NCI-H1930 (cell line): ENCODE measurements around the gene FAM83G.
A peak's percentile ranks its signal among the peaks of the same experiment; 100 is the strongest.
"Not testable (repeated sequence)": the region's sequence is repeated elsewhere in the genome, so short reads cannot be mapped to it uniquely, and the experiment has no call there.

Experiments
- DNase-seq, 2 experiments: peaks; one replicate each; lab custom pipeline; 2025; lab: John Stamatoyannopoulos, UW

The FAM83G gene, protein sequence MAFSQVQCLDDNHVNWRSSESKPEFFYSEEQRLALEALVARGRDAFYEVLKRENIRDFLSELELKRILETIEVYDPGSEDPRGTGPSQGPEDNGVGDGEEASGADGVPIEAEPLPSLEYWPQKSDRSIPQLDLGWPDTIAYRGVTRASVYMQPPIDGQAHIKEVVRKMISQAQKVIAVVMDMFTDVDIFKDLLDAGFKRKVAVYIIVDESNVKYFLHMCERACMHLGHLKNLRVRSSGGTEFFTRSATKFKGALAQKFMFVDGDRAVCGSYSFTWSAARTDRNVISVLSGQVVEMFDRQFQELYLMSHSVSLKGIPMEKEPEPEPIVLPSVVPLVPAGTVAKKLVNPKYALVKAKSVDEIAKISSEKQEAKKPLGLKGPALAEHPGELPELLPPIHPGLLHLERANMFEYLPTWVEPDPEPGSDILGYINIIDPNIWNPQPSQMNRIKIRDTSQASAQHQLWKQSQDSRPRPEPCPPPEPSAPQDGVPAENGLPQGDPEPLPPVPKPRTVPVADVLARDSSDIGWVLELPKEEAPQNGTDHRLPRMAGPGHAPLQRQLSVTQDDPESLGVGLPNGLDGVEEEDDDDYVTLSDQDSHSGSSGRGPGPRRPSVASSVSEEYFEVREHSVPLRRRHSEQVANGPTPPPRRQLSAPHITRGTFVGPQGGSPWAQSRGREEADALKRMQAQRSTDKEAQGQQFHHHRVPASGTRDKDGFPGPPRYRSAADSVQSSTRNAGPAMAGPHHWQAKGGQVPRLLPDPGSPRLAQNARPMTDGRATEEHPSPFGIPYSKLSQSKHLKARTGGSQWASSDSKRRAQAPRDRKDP

DNA sequence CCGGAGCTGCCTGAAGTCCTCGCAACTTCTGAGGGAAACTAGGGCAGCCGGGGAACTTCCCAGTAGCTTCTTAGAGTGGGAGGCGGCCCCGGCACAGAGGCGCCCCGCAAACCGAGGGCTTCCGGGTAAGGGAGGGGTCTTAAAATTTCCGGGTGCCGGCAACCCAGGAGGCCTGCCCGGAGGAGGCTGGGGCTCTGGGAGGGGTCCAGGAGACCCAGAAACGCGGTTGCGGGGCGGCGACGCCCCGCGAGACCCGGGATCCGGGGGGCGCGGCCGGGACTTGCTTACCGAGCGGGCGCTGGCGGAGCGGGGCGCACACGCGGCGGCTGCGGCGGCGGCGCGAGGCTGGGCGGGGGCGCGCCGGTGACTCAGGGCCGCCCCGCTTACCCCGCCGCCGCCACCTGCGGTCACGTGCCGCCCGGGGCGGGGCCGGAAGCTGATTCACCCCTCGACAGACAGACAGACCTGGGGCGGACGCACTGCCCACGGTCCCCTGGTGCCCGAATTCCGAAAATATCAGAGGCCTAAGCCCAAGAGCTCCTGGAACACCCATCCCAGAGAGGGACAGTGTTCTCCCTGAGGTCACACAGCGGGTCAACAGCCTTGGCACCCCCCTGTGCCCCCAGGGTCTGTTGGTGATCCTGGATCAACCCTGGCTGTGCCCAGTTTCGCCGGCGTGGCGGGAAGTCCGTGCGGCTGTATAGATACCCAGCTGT lies at the start of gene FAM83G:
FAM83G (minus strand) TSS at position 344 of the 716 bp plus-strand sequence. CDS start 723 bp downstream, outside the sequence.
- peak in 1 of 2 experiments; percentile 37 for DNase-seq

DNA sequence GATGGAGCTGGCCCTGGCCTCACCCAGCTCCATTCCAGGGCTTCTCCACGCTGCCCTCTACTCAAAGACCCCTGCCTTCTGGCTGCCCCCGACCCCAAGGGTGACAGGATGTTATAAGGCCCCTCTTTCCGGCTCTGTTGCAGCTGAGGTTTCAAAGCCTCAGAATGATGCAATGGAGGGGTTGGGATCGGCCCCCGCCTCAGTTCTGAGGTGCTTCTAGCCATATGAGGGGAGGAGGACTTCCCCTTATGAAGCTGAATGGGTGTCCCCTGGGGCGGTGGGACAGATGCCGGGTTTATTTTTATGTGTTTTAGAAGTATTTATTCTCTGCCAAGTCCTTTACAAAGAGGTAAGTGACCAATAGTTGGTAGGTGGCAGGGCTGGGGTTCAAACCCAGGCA lies 44.3 kb upstream of the FAM83G start:
- not testable (repeated sequence) for DNase-seq

DNA sequence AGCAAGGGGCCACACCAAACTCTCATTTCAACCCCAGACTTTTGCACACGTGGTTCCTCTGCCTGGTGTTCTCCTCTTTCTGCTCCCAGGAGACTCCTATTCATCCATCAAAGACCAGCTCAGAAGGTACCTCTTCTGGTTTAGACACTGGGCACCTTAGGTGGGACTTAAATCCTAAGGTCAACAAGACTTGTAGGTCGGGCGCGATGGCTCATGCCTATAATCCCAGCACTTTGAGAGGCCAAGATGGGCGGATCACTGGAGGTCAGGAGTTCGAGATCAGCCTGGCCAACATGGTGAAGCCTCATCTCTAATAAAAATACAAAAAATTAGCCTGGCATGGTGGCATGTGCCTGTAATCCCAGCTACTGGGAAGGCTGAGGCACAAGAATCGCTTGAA lies 42.9 kb upstream of the FAM83G start:
- DNase-seq: not testable (repeated sequence)

DNA sequence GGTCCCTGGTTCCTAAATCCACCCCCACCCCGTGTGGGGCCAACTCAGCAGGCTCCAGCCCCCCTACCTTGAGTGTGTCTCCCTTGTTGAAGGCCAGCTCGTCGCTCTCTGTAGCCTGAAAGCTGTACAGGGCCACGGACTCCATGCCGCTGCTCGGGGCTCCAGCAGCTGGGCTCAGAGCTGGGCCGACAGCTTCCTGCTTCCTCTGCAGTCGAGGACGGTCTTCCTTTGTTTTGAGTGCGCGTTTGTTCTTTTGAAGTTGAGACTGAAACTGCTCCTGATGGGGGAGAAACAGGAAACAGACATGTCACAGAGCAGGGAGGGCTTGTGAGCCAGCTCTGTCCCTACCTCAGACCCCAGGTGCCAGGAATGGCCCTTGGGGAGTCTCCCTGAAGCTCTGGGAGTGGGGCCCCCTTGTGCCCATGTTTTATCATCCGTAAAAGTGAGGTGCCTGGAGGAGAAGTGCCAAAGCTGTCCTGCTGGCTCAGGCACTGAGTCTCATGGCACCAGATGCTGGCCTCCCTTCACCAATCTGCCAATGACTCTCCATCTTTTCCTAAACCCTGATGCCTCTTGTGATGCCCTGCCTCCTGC lies 42.3 kb upstream of the FAM83G start, which contains the start of gene GRAP:
GRAP (minus strand) TSS at position 176 of the 594 bp plus-strand sequence; CDS start at position 145, 31 bp downstream.
- not testable (repeated sequence) for DNase-seq

DNA sequence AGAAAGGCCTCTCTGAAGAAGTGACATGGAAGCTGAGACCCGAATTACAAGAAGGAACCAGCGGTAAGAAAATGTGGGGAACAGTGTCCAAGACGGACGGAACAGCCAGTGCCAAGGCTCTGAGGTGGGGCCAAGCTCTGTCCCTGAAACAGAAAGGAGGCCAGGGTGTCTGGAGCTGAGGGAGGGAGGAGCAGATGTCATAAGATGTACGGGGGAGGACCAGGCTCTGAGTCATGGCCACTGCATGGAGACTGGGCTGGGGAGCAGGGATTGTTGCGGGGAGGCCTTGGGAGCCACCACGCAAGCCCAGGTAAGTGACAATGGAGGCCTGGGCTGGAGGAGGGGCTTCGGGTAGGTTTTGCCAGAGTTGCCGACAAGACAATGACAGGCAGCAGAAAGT lies 40.1 kb upstream of the FAM83G start:
- DNase-seq: not testable (repeated sequence)

DNA sequence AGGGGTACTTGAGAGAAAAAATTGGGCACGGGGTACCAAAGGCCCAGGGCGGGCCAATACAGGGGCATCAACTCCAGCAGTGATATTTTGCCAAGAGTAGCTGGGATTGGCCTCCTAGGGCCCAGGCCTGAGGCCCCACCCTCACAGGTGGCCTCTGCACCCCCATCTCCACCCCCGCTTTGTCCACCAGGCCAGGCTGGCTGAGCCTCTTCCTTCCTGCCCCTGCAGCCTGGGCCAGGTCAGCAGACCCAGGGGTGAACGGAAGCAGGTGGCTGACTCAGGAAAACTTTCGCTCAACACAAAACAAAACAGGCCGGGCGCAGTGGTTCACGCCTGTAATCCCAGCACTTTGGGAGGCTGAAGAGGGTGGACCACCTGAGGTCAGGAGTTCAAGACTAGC lies 38.5 kb upstream of the FAM83G start:
- DNase-seq: not testable (repeated sequence)

DNA sequence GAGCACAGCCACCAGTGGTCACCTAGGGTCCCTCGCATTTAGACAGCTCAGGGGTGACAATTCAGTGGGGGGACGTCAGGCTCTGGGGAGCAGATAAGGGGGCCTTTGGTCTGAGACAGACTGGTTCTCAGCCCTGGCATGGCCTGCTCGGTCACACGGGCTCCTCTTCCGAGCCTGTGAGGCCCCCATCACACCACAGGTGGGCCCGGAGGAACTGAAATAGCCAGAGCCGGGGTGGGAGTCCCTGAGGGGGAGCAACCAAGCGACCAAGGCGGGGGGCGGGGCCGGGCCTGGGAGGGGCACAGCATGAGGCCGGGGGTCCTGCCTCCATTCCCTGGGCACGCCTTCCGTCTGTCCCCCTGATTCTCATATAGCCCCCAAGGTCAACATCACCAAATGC lies 37.8 kb upstream of the FAM83G start:
- not testable (repeated sequence) for DNase-seq

DNA sequence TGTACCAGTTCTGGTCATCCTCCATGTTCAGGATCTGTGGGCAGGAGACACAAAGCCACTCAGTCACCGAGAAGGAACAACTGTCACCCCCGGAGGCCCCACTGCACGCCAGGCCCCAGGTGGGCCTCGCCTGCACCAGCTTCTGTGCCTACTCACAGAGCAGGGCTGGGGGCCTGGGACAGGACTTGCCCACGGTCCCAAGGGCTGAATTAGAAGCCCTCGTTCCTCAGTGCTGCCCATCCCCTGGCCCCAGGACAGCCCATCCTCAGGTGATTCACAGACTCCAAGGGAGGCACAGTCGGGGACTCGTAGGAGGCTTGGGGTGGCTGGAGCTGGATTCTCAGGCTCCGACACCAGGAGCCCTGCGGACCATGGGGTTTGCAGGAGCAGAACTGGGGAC lies 37.3 kb upstream of the FAM83G start:
- DNase-seq: not testable (repeated sequence)

DNA sequence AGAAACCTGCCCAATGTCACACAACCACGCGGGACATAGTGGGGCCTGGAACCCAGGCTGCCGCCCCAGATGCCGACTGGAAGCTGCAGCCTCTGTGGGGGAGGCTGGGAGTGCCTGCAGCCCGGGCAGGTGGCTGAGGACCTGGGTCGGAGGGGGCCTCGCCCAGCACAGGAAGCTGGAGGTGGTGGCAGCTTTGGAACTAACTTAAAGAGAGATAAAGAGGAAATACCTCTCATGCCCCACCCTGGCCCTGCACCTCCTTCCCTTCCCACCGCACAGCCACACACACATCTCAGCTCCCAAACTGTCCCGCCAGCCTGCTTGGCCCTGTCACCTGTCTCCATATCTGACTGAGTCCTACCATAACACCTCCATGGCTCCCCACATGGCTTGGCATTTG lies 35.8 kb upstream of the FAM83G start:
- not testable (repeated sequence) for DNase-seq

DNA sequence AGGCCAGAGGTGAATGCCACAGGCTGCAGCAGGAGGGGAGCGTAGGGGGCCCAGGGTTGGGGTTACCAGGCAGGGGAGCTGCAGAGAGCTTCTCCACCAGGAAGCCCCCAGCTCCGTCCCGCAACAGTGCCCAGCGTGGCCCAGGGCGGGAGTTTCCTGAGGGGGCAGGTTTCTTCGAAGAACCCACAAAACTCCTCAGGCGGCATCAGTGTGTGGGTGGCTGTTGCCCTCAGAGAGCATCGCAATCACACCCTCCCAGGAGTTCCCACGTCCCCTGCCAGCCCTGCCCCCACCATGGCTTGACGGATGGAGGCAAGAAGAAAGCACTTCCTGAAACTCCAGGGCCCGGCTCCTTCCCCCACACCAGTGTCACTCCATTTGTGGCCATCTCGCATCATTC lies 34.2 kb upstream of the FAM83G start:
- DNase-seq: not testable (repeated sequence)

DNA sequence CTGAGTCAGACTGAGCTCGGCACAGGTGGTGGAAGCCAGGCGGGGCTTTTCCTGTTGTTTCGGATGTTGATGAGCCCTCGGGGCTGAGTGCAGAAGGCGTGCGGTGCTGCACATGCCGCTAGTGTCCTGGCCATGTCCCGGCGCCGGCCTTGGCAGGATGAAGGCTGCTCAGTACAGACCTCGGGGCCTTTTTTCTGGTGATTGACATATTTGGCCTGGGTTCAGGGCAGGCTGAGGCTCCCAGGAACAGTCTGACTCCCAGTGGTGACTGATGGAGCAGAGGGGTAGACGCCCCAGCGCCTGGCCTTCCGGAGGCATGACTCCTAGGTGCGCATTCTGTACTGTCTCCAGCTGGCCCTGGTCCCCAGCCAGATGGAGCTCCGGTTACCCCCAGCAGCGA lies 33.4 kb upstream of the FAM83G start:
- DNase-seq: not testable (repeated sequence)

DNA sequence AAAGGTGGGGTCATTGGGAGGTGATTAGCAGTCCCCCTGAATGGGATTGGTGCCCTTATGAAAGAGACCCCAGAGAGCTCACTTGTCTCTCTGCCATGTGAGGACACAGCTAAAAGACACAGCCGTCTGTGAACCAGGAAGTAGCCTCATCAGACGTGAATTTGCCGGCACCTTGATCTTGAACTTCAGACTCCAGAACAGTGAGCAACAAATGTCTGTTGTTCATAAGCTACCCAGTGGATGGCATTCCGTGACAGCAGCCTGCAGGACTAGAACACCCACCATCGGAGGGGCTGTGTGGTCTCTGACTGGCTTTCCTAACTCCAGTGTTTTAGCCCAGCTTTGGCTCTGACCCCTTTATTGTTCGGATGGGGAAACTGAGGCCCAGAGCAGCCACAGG lies 33.0 kb upstream of the FAM83G start:
- DNase-seq: not testable (repeated sequence)

DNA sequence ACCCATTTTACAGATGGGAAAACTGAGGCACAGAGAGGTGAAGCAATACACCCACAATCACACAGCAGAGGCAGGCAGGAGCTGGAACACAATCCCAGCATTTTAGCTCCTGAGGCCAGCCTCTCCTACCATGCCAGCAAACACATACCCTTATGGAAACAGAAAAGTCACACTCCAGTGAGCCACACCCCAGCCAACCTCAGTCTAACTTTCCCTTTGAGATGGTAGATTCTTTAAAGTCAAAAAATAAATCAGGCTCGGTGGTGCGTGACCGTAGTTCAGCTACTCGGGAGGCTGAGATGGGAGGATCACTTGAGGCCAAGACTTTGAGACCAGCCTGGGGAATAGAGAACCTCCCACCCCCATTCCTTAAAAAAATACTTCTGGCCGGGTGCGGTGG lies 31.6 kb upstream of the FAM83G start:
- not testable (repeated sequence) for DNase-seq

DNA sequence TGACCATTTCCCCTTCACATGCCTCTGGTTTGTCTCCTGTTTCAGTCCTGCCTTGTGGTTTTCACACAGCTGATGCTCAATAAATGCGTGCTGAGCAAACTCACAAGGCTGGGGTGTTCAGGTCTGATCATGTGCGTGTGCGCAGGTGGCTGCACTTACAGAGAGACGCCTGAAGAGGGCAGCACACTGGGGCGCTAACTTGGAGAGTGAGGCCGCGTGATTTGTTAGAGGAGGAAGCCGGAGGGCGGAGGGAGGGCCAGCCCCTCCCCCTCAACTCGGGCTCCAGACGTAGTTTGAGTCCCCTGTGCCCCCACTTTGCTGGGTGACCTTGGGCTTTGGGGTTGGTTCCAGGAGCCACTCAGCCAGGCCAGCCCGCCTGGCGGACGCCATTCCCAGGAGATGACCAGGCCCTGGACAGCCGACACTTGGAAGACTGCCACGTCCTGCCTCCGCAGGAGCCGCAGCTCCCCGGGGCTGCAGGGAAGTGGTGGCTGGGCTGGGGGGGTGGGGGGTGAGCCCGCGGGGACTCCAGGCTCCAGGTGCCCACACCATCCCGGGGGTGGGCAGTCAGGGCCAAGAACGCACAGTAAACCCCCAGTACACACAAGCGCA lies 27.9 kb upstream of the FAM83G start:
- not testable (repeated sequence) for DNase-seq

DNA sequence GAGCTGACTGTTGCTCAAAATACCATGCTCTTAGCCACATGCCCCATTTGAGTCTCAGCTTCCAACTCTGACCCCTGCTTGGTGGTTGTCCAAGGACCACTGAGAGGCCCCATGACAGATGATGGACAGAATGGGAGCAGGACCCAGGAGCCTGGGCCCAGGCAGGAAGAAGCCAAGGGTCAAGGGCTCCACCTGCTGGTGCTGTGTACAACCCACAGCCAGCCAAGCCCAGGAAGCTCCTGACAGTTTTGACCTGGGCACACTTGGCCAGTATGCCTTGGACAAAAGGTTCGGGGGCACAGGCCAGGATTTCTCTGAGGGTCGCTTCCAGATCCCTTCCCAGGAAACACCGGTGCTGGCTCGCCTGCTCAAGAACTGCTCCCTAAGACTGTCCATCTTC lies 27.2 kb upstream of the FAM83G start:
- DNase-seq: not testable (repeated sequence)

DNA sequence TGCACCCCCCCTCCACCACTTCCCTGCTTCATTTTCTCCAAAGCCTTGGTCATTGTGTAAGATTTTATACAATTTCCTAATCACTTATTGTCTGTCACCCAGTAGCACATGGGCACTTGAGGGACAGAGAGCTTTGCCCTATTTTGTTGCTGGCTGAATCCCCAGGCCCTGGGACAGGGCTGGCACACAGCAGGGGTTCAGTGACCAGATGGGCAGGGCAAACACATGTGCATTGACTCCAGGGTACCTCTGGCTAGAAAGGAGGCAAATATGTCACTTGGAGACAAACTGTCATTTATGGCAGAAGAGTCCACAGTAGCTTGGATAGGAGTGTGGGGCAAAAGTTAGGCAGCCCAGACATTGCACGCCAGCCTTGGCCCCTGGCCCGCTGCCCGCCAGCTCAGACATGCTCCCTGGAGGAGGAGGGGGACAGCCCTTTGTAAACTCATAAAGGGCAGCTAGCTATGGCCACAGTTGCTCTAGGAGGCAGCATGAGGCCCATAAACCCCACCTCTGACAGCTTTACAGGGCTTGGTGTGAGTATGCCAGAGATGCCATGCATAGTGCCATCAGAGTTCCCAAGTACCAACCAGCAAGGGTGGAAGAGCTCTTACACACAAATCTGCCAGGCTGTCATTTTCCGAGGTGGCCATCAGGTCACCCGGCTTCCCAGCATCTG lies 26.3 kb upstream of the FAM83G start:
- not testable (repeated sequence) for DNase-seq

DNA sequence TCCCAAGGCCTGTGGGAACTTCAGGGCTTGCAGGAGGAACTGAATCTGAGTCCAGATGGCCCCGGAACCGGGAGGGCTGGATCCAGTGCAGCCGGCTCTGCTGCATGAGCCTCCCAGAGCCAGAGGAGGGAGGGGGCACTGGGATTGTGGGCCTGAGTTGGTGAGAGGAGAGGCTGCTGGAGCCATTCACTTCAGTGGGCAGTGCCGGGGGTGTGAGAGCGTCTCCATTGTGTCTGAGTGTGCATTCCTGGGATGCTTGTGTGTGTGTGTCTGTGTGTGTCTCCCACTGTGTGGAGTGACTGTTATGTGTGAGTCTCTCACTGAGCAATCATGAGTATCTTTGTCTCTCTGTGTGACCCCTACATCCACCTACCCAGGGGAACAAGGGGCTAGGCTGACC lies 25.2 kb upstream of the FAM83G start:
- DNase-seq: not testable (repeated sequence)

DNA sequence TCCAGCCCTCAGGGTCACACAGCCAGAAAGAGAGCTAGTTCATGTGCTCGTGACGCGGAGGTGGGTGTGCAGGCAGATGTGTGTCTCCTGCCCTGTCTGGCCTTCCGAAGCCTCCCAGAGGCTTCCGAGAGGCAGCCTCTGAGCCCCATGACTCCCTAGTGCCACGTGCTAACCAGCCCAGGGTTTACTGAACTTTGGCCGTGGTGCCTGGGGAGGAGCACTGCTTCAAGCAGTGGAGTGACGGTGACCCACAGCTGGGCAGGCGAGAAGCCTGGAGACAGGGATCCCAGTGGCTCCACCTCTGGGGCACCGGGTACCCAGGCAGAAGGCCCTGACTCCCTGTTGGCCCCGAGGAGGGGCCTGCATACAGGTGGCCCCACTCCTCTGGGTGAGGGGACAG lies 24.1 kb upstream of the FAM83G start:
- not testable (repeated sequence) for DNase-seq

DNA sequence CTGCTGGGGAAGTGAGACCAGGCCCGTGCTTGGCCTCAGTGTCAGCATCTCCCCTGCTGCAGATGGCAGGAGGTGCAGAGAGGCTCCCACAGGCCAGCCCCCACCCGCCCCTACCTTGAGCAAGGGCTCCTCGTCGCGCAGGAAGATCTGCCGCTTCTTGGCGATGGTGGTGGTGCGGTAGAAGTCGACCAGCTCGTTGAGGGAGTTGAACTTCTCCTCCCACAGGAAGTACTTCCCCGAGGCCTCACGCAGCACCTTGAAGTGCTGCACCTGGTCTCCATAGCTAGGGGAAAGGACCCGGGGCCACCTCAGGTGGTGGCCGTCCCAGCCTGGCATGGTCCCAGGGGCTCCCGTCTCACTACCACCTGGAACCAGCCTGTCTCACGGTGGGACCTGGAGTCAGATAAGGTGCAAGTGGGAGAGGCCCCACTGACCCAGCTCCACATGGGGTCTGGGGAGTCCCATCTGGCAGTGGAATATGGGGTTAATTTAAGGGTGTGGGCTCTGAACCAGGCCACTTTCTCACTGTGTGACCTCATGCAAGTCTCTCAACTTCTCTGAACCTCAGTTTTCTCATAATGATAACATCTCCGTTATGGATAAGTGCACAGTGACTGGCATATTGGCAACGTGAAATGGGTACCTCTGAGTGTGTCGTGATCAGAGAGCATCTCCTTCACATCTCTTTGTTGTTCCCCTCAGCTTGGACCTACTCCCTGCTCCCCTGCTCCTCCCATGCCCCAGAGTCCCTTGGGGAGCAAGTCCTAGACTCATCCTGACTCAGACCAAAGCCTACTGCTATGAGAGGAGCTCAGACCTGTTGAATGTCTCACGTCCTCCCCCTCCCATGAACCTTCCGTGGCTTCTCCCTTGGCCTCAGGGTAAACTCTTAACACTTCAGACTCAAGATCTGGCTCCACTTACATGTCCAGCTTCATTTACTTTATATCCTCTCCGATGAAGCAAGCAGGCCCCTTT lies 19.8 kb upstream of the FAM83G start:
- DNase-seq: no peak
